Adrenal gland (tissue), 5 donors: ENCODE data around the gene PDRG1.

Source experiments
- POLR2A ChIP-seq, 2 donors: fragments of 450-650 bp; IDR thresholded peaks; one replicate each; pipeline ENCODE4 v1.6.1; 2017; ENCODE audit warnings: antibody characterized with exemption in 2 of 2, mild to moderate bottlenecking in 2 of 2, moderate library complexity in 1 of 2
- TF ChIP-seq, protein P1 (sequence below), 6 experiments: fragments of 450-650 bp in 4 of 6; fragments of 200-600 bp in 2 of 6; sonication (generic) in 1 of 6; IDR thresholded peaks; 1 replicate in 5 of 6; 2 replicates in 1 of 6; pipeline versions ENCODE4 v1.5.1 to v1.8.0; 2016 to 2021; ENCODE audit warnings: antibody characterized with exemption in 6 of 6, mild to moderate bottlenecking in 2 of 6, moderate library complexity in 1 of 6
- donor health status: DM: no; HTN: no; CAD: no.

DNA sequence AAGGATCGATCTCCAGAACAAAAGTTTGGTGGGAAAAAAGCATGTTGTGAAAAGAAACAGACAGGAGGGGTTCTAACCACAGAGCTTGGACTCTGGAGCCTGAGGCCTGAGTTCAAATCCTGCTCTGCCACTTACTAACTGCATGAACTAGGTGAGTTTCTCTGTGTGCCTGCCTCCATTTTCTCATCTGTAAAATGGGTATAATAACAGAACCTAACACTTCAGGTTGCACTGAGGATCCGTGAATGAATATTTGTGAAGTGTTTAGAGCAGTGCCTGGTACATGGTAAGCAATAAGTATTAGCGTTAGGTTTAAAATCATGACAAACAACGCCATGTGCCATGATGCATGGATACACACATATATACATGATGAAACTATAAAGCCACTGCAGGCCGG, 44.8 kb downstream of the PDRG1 start:
- TF ChIP-seq, protein P1, sequence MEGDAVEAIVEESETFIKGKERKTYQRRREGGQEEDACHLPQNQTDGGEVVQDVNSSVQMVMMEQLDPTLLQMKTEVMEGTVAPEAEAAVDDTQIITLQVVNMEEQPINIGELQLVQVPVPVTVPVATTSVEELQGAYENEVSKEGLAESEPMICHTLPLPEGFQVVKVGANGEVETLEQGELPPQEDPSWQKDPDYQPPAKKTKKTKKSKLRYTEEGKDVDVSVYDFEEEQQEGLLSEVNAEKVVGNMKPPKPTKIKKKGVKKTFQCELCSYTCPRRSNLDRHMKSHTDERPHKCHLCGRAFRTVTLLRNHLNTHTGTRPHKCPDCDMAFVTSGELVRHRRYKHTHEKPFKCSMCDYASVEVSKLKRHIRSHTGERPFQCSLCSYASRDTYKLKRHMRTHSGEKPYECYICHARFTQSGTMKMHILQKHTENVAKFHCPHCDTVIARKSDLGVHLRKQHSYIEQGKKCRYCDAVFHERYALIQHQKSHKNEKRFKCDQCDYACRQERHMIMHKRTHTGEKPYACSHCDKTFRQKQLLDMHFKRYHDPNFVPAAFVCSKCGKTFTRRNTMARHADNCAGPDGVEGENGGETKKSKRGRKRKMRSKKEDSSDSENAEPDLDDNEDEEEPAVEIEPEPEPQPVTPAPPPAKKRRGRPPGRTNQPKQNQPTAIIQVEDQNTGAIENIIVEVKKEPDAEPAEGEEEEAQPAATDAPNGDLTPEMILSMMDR (IDR thresholded peaks at IDR 0.05): no peak
- TF ChIP-seq POLR2A (IDR thresholded peaks at IDR 0.05): no peak
